ENCODE data around the gene TSC22D1. TPM values are rescaled to one million over a fixed set of nuclear protein-coding genes. Genes with fewer than 3 reads are reported as not detected.

Gene TSC22D1
- total RNA-seq, 1 donor from 2014 or later = 70.8 TPM

GRCh38 chr13:44383945-44384344 is 192.2 kb downstream of the TSC22D1 start:
- Histone ChIP-seq H3K27me3 (ENCODE audit: control insufficient read depth, insufficient read depth, low read length) (no peaks in the 10 kb centered on the region), H3K36me3 (ENCODE audit: control insufficient read depth, insufficient read depth, low read length) (no peaks in the 10 kb centered on the region), H3K4me3 (ENCODE audit: low read depth, low read length) (no peak overlapping the region)
- TF ChIP-seq CTCF (IDR thresholded peaks at IDR 0.05; ENCODE audit: insufficient read depth, low read length, severe bottlenecking) = no peak
- DNase-seq (ENCODE audit: low read depth) (no peak), FAIRE-seq (no peak)

- TF ChIP-seq CTCF (IDR thresholded peaks at IDR 0.05; ENCODE audit: insufficient read depth, low read length, severe bottlenecking) = no peak
- Histone ChIP-seq H3K4me3 (ENCODE audit: low read depth, low read length) (no peak overlapping the region), H3K27me3 (ENCODE audit: control insufficient read depth, insufficient read depth, low read length) (no peaks in the 10 kb centered on the region), H3K36me3 (ENCODE audit: control insufficient read depth, insufficient read depth, low read length) (no peaks in the 10 kb centered on the region)
- DNase-seq (ENCODE audit: low read depth) (no peak), FAIRE-seq (no peak)
These were observed 193.4 kb downstream of the TSC22D1 start for GRCh38 chr13:44382635-44383145.

Other genes with a start within 250 kb of the TSC22D1 start
- gene SERP2, start 202.5 kb downstream of the TSC22D1 start, total RNA-seq = 0.77 and 1.1 TPM in 2 replicates

Data from bronchial epithelial cell (primary cell).